ENCODE measurements around the gene IGSF21.
"Not testable (repeated sequence)": the region's sequence is repeated elsewhere in the genome, so short reads cannot be mapped to it uniquely, and the experiment has no call there.

Gene IGSF21

DNA sequence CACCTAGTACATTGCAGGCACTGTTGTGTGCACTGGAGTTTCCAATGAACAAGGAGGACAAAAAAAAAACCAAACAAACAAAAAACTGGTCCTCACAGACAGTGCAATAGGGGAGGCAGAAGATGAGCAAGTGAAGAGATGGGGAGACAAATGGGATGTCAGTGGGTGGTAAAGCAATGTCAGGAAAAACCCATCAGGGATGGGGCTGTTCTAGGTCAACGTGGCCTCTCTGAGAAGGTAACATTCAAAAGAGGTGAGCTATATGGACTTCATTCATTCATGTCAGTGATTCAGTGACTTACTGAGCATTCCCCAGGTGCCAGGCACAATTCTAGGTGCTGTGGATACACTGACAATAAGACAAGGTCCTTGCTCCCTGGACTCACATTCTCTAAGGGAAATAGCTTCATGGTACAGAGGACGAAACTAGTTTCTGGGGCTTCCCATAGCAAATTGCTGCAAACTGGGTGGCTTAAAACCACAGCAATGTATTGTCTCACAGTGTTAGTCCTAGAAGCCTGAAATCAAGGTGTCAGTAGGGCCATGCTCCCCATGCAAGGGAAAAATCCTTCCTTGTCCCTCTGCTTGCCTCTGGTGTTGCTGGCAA is 232.7 kb downstream of the IGSF21 start:
- DNase-seq: no peak

DNA sequence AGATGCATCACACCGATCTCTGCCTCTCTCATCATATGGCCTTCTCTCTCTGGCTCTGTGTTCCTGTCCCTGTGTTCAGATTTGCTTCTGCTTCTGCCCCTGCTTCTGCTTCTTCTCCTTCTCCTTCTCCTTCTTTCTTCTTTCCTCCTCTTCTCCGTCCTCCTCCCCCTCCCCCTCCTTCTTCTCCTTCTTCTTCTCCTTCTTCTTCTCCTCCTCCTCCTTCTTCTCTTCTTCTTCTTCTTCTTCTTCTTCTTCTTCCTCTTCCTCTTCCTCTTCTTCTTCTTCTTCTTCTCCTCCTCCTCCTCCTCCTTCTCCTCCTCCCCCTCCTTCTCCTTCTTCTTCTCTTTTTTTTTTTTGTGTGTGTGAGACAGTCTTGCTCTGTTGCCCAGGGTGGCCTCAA is 233.2 kb downstream of the IGSF21 start:
- no peak for DNase-seq

DNA sequence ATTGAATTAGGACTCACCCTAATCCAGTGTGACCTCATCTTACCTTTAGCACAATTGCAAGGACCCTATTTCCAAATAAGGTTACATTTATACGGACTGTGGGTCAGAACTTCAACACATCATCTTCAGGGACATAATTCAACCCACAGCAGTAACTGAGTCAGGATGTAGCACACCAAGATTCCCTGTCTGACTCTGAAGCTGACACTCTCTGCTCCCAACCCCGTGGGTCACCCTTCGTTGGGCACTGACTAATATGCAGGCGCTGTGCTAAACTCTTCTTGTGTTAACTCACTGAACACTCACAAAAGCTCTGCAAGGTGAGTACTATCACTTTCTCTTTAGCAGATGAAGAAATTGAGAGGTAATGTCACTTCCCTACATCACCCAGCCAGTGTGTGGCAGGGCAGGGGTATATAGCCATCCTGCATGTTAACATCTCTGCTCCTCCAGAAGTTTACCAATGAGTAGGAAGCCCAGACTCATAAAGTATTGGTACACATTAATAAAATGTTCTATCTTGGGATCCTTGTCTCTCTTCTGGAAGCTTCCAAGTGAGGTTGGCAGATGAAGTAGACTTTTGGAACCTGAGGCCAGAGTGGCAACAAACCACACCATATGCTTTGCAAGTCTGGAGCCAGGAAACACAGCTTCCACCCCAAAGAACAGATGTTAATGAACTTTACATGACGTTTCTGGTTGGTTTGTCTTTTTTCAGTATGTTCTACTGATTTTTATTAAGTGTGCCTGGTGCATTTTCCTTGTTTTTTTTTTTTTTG is 233.9 kb downstream of the IGSF21 start:
- DNase-seq: no peak

DNA sequence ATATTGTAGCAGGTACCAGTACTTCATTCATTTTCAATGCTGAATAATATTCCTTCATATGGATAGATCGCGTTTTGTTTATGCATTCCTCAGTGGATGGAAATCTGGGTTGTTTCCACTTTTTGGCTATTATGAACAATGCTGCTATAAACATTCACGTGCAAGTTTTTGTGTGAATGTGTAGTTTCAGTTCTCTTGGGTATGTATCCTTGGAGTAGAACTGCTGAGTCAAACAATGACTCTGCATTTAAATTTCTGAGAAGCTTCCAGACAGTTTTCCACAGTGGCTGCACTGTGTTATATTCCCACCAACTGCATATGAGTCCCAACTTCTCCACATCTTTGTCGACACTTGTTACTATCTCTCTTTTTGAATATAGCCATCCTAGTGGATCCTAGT is 235.1 kb downstream of the IGSF21 start:
- DNase-seq: no peak

DNA sequence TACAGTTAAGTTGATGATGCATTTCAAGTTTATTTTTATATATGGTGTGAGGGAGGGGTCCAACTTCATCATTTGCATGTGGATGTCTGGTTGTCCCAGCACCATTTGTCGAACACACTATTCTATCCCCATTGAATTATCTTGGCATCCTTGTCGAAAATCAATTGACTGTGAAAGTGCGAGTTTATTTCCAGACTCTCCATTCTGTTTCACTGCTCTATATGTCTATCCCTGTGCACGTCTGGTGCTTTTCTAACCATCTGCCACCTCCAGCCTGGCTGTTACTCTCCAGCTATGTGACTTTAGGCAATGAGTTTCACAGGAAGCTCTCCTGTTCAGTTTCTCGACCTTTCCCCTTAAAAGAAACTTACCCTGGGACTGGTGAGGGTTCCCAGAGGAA is 236.0 kb downstream of the IGSF21 start:
- no peak for DNase-seq

DNA sequence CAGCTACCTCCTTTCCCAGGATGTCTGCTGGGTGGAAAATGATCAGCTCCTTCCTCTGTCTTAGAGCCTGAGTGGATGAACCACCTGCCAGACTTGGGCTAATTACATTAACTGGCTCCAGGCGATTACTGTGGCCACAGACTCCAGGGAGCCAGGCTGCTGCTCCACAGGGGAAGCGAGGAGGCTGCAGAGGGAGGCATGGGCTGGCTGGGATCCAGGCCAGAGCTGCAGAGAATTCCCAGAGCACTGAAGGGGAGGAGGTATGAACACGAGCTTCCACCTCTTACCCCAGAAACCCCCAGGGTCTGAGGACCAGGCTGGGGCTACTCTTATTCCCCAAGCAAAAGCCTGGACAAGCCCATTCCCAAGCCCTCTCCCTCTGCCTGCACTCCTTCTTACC is 237.2 kb downstream of the IGSF21 start:
- DNase-seq: no peak

DNA sequence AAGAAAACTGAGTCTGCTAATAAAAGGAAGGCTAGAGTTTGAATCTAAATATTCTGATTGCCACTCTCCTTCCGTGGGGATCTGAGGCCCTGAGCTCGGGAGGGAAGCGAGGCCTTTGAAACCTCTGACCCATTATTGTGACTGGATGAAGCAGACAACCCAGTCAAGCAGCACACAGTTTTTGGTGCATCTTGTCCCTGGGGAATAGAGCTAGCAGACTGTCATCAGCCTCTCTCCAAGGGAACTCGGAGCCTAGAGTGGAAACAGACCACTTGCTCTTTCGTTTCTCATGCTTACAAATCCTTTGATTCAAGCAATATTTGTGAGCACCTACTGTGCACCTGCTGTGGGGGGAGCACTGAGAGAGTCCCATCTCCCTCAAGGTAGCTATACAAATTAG is 240.0 kb downstream of the IGSF21 start:
- no peak for DNase-seq

DNA sequence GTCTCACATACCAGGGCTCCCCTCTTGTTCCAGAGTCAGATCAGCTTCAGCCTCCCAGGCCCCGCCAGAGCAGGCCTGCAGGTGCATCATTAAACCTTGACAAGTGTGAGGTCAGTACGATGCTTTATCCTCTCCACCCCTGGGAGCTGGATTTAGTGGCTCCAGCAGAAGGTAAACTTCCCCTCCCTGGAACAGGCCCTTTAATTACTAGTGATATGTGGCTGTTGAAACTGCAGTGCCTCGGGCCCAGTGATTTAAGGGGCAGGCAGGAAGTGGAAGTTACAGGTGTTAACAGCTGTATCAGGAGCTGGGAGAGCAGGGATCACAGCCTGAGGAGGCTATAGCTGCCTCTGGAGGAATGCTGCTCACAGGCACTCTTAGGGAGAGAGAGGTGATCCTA is 240.8 kb downstream of the IGSF21 start:
- no peak for DNase-seq

DNA sequence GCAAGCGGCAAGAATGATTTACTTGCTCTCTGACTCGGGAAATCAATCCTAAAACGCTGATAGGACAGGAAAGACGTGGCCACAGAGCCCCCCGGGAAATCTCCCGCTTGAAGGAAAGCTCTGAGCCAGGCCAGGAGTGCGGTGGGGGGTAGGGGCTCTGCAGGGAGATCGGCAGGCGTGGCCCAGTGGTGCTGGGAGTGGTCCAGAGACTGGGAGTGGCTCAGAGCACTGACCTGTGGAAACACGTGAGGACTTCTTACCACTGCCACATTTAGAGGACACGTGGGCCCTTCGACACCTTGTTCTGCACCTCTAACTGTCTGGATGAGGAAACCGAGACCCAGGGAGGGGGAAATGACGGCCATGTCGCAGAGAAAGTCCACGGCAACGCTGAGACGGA is 243.1 kb downstream of the IGSF21 start:
- no peak for DNase-seq

DNA sequence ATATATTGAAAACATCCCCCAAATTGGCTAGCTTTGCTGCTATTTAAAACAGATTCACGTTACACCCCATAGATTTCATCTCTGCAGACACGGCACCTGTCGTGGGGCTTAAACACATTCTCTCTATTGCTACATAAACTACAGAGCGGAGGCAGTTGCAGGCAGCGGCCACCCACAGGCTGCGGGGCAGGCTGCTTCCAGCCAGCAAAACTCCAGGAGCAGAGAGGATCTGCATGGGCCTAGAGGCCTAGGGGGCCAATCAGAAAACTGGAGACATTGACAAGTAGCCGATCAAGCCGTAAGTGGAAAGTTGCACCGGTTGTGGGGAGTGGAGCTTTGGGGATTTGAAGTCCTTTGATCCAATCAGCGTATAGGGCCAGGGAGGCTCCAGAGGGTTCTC is 244.1 kb downstream of the IGSF21 start:
- DNase-seq: no peak

DNA sequence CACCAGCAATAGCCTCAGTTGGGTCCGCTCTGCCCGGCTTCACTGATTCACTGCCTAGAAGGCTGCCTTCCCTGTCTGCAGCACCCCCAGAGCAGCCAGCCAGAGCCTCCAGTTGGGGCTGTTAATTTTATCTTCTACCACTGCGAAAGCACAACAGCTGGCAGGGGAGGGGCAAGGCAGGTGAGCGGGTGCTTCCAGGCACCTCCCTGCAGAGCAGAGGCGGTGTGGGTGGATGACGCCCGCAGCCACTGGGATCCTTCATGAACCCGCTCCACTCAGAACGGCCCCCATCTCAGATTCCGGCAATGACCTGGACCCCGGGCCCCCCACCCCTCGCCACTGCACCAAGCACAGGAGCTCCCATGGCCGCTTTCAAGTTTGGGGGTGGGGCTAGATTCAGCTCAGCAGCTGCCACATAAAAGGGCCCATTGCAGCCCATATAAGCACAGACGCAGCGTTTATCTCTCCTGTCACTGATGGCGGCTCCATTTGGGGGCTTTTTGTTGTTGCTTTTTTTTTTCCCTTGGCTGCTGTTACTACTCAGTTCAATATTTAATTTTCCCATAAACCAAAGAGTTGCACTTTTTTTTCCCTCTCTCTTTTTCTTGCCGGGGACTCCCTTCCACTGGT is 245.2 kb downstream of the IGSF21 start:
- DNase-seq: no peak

DNA sequence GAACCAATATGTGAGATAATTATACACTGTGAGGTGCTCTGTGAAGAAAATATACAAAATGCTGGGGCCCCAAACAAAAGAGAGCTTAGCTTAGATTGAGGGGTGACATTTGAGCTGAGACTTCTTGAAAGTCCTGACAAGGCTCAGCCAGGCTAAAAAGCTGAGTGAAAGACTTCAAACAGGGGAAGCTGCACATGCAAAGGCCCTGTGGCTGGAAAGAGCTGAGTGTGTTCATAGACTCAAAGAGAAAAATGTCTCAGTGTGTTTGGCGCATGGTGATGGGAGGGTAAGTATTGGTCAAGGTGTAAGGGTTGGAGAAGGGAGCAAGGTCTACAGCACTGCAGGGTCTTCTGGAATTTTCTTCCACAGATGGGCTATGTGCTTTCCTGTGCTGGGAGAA is 245.9 kb downstream of the IGSF21 start:
- DNase-seq: no peak

DNA sequence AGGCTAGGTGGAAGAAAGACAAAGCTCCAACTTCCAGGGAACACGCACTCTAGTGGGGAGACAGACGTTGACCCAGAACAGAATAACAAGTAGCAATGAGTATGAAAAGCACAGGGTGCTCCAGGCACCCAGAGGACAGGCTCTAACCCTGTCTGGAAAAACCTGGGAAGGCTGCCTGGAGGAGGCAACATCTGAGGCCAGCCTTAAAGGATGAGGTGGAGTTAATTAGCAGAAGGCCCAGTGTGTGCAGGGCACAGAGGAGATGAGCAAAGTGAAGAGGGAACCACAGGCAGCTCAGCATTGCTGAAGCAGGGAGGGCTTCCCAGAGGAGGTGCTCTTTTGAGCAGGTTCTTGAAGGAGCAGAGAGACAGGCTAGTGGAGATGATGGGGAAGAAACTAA is 246.4 kb downstream of the IGSF21 start:
- no peak for DNase-seq

DNA sequence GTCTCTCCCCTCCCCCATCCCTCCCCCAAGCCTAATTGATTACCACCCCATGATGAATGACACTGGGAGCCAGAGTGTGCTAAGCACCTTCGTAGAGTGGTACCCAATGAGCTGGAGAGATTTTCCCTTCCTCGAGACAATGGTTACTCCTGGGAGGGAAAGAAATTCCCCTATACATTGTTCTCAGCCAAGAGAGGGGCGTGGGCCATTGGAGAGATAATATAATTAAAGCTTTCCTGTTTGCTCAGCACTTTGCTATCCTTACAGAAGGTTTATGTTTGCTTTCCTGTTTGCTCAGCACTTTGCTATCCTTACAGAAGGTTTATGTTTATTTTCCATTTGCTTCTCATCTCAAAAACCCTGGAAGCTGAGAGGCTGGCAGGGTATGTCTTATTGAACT is 247.0 kb downstream of the IGSF21 start:
- no peak for DNase-seq

DNA sequence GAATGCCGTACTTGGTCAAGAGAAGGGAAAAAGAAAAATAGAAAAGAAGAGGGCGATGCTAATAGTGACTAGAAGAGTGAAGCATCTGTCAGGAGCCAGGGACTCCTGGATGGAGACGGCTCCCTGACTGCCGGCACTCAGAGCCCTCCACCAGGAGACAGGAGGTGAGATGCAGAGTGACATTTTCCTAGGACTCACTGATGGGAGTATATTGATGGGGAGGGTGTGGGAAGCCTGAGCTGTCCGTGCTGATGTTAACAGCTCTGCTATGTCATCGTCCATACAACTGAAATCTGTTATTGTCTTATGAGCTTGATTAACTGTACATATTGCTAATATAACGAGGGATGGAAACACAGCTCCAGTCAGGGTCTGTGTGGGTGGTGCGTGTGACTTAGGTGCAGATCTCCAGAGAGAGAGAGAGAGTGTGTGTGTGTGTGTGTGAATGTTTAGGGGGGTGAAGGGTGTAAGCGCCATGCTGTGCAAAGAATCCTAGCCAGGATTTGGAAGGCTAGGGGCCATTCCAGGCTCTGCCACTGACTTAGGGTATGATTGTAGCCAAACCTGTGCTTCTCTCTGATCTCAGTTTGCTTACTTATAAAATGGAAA is 250.1 kb downstream of the IGSF21 start:
- no peak for DNase-seq

DNA sequence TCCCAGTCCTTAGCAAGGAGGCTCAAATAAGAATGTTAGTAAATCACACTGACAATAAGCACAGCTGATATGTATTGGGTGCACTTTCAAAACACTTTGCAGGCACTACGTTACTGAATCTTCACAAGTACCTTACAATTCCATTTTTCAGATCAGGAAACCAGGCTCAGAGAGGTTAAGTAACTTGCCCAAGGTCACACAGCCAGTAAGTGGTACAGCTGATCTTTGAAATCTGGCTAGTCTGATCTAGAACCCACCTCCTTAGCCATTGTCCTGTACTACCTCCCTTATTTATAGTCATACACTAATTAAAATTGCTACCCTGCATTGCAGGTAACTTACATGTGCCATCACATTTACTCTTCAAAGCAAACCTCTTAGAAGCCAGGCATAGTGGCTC is 251.0 kb downstream of the IGSF21 start:
- DNase-seq: no peak

DNA sequence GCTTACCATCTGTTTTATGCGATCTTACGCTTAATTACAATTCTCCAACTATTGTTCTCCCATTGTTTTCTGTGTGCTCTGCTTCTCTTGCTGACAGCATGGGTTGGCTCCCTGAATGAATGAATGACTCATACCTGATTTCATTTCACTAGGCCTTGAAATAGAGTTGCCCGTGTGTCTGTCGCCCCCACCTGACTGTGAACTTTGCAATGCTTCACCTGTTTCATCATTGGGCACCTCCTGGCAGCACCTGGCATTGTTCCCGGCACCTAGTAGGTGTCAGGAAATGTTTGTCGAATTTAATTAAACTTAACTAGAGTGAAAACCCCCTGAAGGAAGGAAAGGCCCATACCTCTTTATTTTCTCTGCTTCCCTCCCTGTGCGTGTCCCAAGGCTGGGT is 252.7 kb downstream of the IGSF21 start:
- no peak for DNase-seq

DNA sequence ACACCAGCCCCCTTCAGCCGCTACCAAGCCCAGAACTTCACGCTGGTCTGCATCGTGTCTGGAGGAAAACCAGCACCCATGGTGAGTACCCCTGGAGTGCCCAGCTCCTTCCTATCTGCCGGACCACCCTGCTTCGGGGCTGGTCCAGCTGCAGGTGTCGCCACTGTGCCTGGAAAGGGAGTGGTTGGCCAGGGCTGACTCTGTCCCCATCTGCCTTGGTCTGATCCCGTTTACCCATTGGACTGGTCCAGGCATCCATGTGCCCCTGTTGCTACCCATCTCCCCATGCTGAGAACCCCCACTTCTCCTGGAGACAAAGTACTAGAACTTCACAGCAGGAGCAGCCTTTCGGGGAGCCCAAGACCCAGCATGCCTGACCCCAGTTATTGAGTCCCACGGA is 254.6 kb downstream of the IGSF21 start:
- DNase-seq: no peak

DNA sequence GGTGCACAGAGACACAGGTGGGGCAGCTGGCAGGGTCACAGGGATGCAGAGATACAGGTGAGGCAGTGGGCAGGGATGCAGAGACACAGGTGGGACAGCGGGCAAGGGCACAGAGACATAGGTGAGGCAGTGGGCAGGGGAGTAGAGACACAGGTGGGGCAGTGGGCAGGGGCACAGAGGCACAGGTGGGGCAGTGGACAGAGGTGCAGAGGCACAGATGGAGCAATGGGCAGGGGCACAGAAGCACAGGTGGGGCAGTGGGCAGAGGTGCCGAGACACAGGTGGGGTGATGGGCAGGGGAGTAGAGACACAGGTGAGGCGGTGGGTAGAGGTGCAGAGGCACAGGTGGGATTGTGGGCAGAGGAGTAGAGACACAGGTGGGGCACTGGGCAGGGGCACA is 255.8 kb downstream of the IGSF21 start:
- no peak for DNase-seq

DNA sequence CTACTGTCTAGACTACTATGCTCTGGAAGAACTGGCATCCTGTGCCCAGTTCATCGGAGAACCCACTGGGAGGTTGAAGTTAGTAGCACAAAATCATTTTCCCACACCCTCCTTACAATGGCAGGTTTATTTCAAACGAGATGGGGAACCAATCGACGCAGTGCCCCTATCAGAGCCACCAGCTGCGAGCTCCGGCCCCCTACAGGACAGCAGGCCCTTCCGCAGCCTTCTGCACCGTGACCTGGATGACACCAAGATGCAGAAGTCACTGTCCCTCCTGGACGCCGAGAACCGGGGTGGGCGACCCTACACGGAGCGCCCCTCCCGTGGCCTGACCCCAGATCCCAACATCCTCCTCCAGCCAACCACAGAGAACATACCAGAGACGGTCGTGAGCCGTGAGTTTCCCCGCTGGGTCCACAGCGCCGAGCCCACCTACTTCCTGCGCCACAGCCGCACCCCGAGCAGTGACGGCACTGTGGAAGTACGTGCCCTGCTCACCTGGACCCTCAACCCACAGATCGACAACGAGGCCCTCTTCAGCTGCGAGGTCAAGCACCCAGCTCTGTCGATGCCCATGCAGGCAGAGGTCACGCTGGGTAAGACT is 257.6 kb downstream of the IGSF21 start:
- DNase-seq: no peak

DNA sequence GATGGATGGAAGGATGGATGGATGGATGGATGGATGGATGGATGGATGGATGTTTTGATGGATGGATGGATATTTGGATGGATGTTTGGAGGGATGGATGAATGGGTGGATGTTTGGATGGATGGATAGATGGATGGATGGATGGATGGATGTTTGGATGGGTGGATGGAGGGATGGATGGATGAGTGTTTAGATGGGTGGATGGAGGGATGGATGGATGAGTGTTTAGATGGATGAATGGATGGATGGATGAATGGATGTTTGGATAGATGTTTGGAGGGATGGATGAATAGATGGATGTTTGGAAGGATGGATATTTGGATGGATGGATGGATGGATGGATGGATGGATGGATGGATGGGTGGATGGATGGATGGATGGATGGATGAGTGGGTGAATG is 264.9 kb downstream of the IGSF21 start:
- not testable (repeated sequence) for DNase-seq

DNA sequence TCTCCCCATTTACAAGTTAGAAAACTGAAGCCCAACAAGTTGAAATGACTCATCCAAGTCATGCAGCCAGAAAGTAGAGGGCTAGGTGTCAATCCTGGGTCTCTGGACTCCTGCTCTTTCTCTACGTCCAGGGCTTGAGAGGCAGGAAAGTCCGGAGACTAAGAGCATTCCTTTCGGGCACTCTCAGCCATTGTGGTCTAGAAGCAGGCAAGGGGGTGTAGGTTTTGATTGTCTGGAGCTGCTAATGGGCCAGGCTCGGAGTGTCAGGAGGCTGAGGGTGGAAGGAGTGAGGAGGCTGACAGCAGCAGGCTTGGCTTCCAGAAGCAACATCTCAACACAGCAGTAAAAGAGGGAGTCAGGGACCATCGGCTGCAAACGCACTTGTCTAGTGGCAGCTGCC is 265.6 kb downstream of the IGSF21 start:
- no peak for DNase-seq

DNA sequence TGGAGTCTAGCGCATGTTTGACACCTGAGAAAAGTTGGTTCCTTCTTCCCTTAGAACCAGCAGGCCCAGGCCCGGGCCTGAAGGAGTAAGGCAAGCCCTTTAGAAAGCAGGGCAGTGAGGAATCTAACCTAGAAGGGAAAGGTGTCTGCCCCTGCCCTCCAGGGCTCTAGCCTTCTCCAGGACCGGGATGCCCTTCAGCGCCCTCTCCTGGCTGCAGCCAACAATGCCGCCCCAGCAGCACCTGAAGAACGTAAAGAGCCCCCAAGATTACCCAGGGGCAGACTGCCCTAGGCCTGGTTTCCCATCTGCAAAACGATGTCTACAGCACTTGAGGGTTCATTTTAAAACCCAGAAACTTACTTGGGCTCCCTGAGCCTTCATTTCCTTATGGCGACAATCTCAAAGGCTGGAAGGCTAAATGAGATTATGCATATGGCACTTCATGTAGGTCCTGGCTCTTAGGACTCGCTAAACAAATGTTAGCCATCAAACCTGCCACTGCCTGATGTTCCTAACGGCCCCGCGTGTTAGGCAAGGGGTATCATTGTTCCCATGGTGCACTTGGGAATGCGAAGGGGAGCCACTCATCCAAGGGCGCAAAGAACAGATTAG is 266.4 kb downstream of the IGSF21 start:
- no peak for DNase-seq

All from suppressor macrophage treated with lipopolysaccharide for 4 hours (primary cell).